ENCODE measurements around the gene TGFBR1.

DNA sequence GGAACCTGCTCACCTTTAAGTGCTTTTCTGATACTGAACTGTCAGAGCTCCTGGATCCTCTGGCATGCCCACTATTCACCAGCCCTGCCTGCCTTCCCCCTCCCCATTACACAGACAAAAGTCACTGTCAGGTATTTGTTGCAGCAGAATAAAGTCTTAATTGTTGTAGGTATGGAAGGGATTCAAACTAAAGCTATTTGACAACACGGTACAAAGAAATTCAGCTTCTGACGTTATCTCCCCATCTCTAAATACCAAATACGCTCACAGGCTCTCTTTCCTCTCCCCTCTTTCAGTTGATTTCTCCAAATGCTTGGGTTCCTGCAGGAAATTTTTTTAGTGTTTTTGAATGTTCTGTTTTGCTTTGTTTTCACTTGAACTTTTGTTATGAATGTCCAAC is 9.3 kb upstream of the TGFBR1 start:
- TF ChIP-seq EZH2phosphoT487 (IDR thresholded peaks at IDR 0.05; ENCODE audit: borderline replicate concordance): no peak
- TF ChIP-seq, protein P1, sequence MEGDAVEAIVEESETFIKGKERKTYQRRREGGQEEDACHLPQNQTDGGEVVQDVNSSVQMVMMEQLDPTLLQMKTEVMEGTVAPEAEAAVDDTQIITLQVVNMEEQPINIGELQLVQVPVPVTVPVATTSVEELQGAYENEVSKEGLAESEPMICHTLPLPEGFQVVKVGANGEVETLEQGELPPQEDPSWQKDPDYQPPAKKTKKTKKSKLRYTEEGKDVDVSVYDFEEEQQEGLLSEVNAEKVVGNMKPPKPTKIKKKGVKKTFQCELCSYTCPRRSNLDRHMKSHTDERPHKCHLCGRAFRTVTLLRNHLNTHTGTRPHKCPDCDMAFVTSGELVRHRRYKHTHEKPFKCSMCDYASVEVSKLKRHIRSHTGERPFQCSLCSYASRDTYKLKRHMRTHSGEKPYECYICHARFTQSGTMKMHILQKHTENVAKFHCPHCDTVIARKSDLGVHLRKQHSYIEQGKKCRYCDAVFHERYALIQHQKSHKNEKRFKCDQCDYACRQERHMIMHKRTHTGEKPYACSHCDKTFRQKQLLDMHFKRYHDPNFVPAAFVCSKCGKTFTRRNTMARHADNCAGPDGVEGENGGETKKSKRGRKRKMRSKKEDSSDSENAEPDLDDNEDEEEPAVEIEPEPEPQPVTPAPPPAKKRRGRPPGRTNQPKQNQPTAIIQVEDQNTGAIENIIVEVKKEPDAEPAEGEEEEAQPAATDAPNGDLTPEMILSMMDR (conservative IDR thresholded peaks at IDR 0.05; ENCODE audit: low read length): no peak

Data from Loucy (cell line).